Neural progenitor cell (in vitro differentiated cells): ENCODE results near the gene ARG2.

ENCODE experiments used
- EZH2 ChIP-seq: fragments of 200-600 bp; sonication (generic); IDR thresholded peaks from 2 replicates; pipeline ENCODE4 v1.6.1; 2017; ENCODE audit warnings: antibody characterized with exemption, mild to moderate bottlenecking, moderate library complexity
- EZH2phosphoT487 ChIP-seq: fragments of 200-600 bp; sonication (generic); IDR thresholded peaks from 2 replicates; pipeline ENCODE4 v1.6.1; 2017; ENCODE audit warnings: antibody characterized with exemption
- TF ChIP-seq, protein P1 (sequence below): fragments of 200-600 bp; sonication (generic); IDR thresholded peaks from 2 replicates; pipeline ENCODE4 v1.5.1; 2017; ENCODE audit warnings: antibody characterized with exemption, mild to moderate bottlenecking

DNA sequence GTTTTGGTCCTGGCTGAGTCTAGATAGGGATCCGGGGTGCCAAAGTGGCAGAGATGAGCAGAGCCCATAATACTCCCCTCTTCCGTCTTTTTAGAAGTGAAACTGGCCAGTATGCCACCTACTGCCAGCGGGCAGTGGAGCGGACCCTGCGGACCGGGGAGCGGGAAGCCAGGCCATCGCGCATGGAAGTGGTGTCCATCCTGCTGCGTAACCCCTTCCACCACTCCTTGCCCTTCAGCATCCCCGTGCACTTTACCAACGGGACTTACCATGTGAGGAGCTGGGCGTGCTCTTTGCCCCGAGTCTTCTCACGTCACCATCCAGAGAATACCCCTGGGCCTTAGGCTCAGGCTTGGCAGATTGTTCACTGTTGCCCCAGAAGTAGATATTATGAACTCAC, 40.7 kb upstream of the ARG2 start:
- TF ChIP-seq, protein P1, sequence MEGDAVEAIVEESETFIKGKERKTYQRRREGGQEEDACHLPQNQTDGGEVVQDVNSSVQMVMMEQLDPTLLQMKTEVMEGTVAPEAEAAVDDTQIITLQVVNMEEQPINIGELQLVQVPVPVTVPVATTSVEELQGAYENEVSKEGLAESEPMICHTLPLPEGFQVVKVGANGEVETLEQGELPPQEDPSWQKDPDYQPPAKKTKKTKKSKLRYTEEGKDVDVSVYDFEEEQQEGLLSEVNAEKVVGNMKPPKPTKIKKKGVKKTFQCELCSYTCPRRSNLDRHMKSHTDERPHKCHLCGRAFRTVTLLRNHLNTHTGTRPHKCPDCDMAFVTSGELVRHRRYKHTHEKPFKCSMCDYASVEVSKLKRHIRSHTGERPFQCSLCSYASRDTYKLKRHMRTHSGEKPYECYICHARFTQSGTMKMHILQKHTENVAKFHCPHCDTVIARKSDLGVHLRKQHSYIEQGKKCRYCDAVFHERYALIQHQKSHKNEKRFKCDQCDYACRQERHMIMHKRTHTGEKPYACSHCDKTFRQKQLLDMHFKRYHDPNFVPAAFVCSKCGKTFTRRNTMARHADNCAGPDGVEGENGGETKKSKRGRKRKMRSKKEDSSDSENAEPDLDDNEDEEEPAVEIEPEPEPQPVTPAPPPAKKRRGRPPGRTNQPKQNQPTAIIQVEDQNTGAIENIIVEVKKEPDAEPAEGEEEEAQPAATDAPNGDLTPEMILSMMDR, result no peak
- no peak for TF ChIP-seq EZH2phosphoT487
- TF ChIP-seq EZH2, result no peak
